WTC11 (cell line): ENCODE results near the gene ST3GAL5. TPM values are rescaled to one million over a fixed set of nuclear protein-coding genes. Genes with fewer than 3 reads are reported as not detected.

Experiments
- ATAC-seq: fragments of 200-7000 bp; cut with Tn5 transposase; 2 replicates; pipeline ENCODE4 v1.10.0; 2021; ENCODE audit warnings: mild to moderate bottlenecking, moderate library complexity
- CTCF ChIA-PET: fragments of 300-600 bp; sonication (Branson Sonifier 250); formaldehyde crosslinking; loops from one replicate; lab custom pipeline; 2021; ENCODE audit warnings: antibody characterized with exemption; lab: Charles Lee
- POLR2A ChIA-PET: fragments of 350-600 bp; sonication (Branson Sonifier 250); formaldehyde crosslinking; loops from one replicate; lab custom pipeline; 2021; ENCODE audit warnings: antibody characterized with exemption; lab: Charles Lee
- DNase-seq: peaks from one replicate; pipeline ENCODE4 v3.0.0; 2021; ENCODE audit warnings: low spot score
- H3K27ac Mint-ChIP-seq: 2 replicates; pipeline ENCODE4 v1.8.0; 2021; ENCODE audit warnings: mixed read lengths
- H3K27me3 Mint-ChIP-seq: 2 replicates; pipeline ENCODE4 v1.8.0; 2021; ENCODE audit warnings: low read depth, mild to moderate bottlenecking, moderate library complexity, mixed read lengths
- H3K36me3 Mint-ChIP-seq: 2 replicates; pipeline ENCODE4 v1.8.0; 2021; ENCODE audit warnings: mixed read lengths
- H3K4me1 Mint-ChIP-seq: 2 replicates; pipeline ENCODE4 v1.8.0; 2022; ENCODE audit warnings: mixed read lengths
- H3K4me3 Mint-ChIP-seq: 2 replicates; pipeline ENCODE4 v1.8.0; 2021; ENCODE audit warnings: mild to moderate bottlenecking, moderate library complexity, mixed read lengths
- H3K9me3 Mint-ChIP-seq: 2 replicates; pipeline ENCODE4 v1.8.0; 2021; ENCODE audit warnings: mixed read lengths
- CBFB ChIP-seq: sonication (generic); formaldehyde crosslinking; IDR thresholded peaks from 2 replicates; pipeline ENCODE4 v1.8.1; 2022; ENCODE audit warnings: mild to moderate bottlenecking, low read depth, missing genetic modification reagents
- PRRX2 ChIP-seq: fragments of 250-450 bp; sonication (Bioruptor Pico); IDR thresholded peaks from 2 replicates; pipeline ENCODE4 v1.8.0; 2021; ENCODE audit warnings: mild to moderate bottlenecking
- TEAD1 ChIP-seq: sonication (generic); formaldehyde crosslinking; IDR thresholded peaks from 2 replicates; pipeline ENCODE4 v1.8.0; 2022; ENCODE audit warnings: mild to moderate bottlenecking, missing genetic modification reagents
- ZNF121 ChIP-seq: sonication (generic); formaldehyde crosslinking; IDR thresholded peaks from 2 replicates; pipeline ENCODE4 v1.8.0; 2023; ENCODE audit warnings: missing genetic modification reagents
- ZNF416 ChIP-seq: fragments of 250-450 bp; sonication (Bioruptor Pico); IDR thresholded peaks from 2 replicates; pipeline ENCODE4 v1.9.0; 2021; ENCODE audit warnings: mild to moderate bottlenecking, inconsistent platforms
- total RNA-seq: library from RNA; stranded (reverse); gene quantifications from 3 replicates; pipeline ENCODE4 v1.2.3, GENCODE V29; 2021
- TF ChIP-seq, protein P1 (sequence below): fragments of 250-450 bp; sonication (Bioruptor Pico); IDR thresholded peaks from 2 replicates; pipeline ENCODE4 v1.9.0; 2021; ENCODE audit warnings: mild to moderate bottlenecking, borderline replicate concordance
- TF ChIP-seq, protein P2 (sequence below): fragments of 250-450 bp; sonication (Bioruptor Pico); IDR thresholded peaks from 2 replicates; pipeline ENCODE4 v1.9.0; 2021; ENCODE audit warnings: moderate library complexity, mild to moderate bottlenecking, inconsistent platforms, borderline replicate concordance
- TF ChIP-seq, protein P3 (sequence below): sonication (generic); formaldehyde crosslinking; IDR thresholded peaks from 2 replicates; pipeline ENCODE4 v1.8.1; 2023; ENCODE audit warnings: mild to moderate bottlenecking, missing genetic modification reagents, moderate library complexity
- TF ChIP-seq, protein P4 (sequence below): sonication (generic); formaldehyde crosslinking; IDR thresholded peaks from 2 replicates; pipeline ENCODE4 v1.8.0; 2022; ENCODE audit warnings: mild to moderate bottlenecking, missing genetic modification reagents
- TF ChIP-seq, protein P5 (sequence below): sonication (generic); formaldehyde crosslinking; IDR thresholded peaks from 2 replicates; pipeline ENCODE4 v1.8.0; 2022; ENCODE audit warnings: mild to moderate bottlenecking, missing genetic modification reagents
- TF ChIP-seq, protein P6 (sequence below): sonication (generic); formaldehyde crosslinking; IDR thresholded peaks from 2 replicates; pipeline ENCODE4 v1.8.1; 2023; ENCODE audit warnings: mild to moderate bottlenecking, missing genetic modification reagents, moderate library complexity
- TF ChIP-seq, protein P7 (sequence below): sonication (generic); formaldehyde crosslinking; IDR thresholded peaks from 2 replicates; pipeline ENCODE4 v1.8.1; 2022; ENCODE audit warnings: low read depth, mild to moderate bottlenecking, moderate library complexity, missing genetic modification reagents, borderline replicate concordance

Gene ST3GAL5
- total RNA-seq, 1 experiment from 2014 or later = 5.9 TPM

DNA sequence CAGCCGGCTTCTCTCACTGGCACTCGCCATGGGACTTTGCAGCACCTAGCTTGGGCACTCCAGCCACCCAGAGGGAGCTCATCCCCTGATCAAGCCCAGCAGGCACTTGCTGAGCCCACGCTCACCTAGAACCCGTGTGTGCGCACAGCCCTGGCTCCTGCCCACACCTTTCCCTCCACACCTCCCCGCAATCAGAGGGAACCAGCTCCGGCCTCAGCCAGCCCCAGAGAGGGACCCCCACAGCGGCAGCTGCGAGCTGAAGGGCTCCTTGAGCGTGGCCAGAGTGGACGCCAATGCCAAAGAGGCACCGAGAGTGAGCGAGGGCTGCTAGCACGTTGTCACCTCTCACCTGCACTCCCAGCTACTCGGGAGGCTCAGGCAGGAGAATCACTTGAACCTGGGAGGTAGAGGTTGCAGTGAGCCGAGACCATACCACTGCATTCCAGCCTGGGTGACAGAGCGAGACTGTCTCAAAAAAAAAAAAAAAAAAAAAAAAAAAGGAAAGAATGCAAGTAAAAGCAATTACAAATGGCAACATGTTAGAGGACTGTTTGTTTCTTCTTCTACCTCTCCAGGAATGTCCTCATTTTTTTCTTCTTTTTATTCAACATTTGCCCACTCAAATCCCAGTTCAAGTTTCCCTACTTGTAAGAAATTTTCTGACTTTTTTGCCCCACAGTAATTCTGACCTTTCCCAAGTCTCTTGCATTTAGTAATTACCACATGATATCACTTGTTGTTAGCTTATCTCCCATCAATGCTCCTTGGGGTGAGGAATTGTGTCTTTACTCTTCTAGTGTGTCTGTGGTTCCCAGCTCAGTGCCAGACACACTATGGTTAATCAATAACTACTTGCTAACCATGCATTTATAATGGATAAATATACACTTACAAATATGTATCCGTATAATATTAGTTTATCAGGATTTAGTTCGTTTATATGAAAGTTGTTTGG is 40.6 kb upstream of the ST3GAL5 start:
- ATAC-seq (no peak), DNase-seq (no peak)
- no peak overlapping the region for H3K27ac Mint-ChIP-seq
- POLR2A ChIA-PET = no interaction called here
- no peaks in the 10 kb centered on the region for H3K36me3 Mint-ChIP-seq
- TF ChIP-seq PRRX2 (CRISPR knock-in tag) (no peak), CBFB (CRISPR knock-in tag) (no peak), ZNF416 (CRISPR knock-in tag) (no peak), TEAD1 (no peak), ZNF121 (CRISPR knock-in tag) (no peak)
- TF ChIP-seq, protein P1, sequence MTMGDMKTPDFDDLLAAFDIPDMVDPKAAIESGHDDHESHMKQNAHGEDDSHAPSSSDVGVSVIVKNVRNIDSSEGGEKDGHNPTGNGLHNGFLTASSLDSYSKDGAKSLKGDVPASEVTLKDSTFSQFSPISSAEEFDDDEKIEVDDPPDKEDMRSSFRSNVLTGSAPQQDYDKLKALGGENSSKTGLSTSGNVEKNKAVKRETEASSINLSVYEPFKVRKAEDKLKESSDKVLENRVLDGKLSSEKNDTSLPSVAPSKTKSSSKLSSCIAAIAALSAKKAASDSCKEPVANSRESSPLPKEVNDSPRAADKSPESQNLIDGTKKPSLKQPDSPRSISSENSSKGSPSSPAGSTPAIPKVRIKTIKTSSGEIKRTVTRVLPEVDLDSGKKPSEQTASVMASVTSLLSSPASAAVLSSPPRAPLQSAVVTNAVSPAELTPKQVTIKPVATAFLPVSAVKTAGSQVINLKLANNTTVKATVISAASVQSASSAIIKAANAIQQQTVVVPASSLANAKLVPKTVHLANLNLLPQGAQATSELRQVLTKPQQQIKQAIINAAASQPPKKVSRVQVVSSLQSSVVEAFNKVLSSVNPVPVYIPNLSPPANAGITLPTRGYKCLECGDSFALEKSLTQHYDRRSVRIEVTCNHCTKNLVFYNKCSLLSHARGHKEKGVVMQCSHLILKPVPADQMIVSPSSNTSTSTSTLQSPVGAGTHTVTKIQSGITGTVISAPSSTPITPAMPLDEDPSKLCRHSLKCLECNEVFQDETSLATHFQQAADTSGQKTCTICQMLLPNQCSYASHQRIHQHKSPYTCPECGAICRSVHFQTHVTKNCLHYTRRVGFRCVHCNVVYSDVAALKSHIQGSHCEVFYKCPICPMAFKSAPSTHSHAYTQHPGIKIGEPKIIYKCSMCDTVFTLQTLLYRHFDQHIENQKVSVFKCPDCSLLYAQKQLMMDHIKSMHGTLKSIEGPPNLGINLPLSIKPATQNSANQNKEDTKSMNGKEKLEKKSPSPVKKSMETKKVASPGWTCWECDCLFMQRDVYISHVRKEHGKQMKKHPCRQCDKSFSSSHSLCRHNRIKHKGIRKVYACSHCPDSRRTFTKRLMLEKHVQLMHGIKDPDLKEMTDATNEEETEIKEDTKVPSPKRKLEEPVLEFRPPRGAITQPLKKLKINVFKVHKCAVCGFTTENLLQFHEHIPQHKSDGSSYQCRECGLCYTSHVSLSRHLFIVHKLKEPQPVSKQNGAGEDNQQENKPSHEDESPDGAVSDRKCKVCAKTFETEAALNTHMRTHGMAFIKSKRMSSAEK (CRISPR knock-in tag) = no peak
- TF ChIP-seq, protein P2, sequence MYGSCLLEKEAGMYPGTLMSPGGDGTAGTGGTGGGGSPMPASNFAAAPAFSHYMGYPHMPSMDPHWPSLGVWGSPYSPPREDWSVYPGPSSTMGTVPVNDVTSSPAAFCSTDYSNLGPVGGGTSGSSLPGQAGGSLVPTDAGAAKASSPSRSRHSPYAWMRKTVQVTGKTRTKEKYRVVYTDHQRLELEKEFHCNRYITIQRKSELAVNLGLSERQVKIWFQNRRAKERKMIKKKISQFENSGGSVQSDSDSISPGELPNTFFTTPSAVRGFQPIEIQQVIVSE (CRISPR knock-in tag) = no peak
- TF ChIP-seq, protein P3, sequence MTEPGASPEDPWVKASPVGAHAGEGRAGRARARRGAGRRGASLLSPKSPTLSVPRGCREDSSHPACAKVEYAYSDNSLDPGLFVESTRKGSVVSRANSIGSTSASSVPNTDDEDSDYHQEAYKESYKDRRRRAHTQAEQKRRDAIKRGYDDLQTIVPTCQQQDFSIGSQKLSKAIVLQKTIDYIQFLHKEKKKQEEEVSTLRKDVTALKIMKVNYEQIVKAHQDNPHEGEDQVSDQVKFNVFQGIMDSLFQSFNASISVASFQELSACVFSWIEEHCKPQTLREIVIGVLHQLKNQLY (CRISPR knock-in tag) = no peak
- TF ChIP-seq, protein P4, sequence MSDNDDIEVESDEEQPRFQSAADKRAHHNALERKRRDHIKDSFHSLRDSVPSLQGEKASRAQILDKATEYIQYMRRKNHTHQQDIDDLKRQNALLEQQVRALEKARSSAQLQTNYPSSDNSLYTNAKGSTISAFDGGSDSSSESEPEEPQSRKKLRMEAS (CRISPR knock-in tag) = no peak
- TF ChIP-seq, protein P5, sequence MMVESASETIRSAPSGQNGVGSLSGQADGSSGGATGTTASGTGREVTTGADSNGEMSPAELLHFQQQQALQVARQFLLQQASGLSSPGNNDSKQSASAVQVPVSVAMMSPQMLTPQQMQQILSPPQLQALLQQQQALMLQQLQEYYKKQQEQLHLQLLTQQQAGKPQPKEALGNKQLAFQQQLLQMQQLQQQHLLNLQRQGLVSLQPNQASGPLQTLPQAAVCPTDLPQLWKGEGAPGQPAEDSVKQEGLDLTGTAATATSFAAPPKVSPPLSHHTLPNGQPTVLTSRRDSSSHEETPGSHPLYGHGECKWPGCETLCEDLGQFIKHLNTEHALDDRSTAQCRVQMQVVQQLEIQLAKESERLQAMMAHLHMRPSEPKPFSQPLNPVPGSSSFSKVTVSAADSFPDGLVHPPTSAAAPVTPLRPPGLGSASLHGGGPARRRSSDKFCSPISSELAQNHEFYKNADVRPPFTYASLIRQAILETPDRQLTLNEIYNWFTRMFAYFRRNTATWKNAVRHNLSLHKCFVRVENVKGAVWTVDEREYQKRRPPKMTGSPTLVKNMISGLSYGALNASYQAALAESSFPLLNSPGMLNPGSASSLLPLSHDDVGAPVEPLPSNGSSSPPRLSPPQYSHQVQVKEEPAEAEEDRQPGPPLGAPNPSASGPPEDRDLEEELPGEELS = no peak
- TF ChIP-seq, protein P6, sequence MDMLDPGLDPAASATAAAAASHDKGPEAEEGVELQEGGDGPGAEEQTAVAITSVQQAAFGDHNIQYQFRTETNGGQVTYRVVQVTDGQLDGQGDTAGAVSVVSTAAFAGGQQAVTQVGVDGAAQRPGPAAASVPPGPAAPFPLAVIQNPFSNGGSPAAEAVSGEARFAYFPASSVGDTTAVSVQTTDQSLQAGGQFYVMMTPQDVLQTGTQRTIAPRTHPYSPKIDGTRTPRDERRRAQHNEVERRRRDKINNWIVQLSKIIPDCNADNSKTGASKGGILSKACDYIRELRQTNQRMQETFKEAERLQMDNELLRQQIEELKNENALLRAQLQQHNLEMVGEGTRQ (CRISPR knock-in tag) = no peak
- TF ChIP-seq, protein P7, sequence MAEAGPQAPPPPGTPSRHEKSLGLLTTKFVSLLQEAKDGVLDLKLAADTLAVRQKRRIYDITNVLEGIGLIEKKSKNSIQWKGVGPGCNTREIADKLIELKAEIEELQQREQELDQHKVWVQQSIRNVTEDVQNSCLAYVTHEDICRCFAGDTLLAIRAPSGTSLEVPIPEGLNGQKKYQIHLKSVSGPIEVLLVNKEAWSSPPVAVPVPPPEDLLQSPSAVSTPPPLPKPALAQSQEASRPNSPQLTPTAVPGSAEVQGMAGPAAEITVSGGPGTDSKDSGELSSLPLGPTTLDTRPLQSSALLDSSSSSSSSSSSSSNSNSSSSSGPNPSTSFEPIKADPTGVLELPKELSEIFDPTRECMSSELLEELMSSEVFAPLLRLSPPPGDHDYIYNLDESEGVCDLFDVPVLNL = no peak
- H3K27me3 Mint-ChIP-seq = no peaks in the 10 kb centered on the region; the same call in 1 of the 2 replicates
- no peak overlapping the region for H3K4me3 Mint-ChIP-seq
- peaks cover 8% of the 10 kb centered on the region for H3K9me3 Mint-ChIP-seq
- CTCF ChIA-PET = interaction anchor here (0.5 to 1.5 kb wide), 4 partner anchors 102 to 201 kb away, joined by 3 to 4 read pairs (median 3); no protein-coding TSS in a partner anchor
- H3K4me1 Mint-ChIP-seq = no peaks in the 10 kb centered on the region
